ENCODE measurements around the gene POR.

Gene POR

GRCh38 chr7:75914655-75915415, at the start of gene POR:
TSS of gene POR (plus strand) at chr7:75915155. CDS start at chr7:75954002, 38,847 bp downstream.
- peak within 1 kb of the TSS; percentile 97 for H3K4me3 ChIP-seq (ENCODE audit: control insufficient read depth, low read depth, low read length)
- DNase-seq (ENCODE audit: low read depth): peak; percentile 76
- TF ChIP-seq, protein P1, sequence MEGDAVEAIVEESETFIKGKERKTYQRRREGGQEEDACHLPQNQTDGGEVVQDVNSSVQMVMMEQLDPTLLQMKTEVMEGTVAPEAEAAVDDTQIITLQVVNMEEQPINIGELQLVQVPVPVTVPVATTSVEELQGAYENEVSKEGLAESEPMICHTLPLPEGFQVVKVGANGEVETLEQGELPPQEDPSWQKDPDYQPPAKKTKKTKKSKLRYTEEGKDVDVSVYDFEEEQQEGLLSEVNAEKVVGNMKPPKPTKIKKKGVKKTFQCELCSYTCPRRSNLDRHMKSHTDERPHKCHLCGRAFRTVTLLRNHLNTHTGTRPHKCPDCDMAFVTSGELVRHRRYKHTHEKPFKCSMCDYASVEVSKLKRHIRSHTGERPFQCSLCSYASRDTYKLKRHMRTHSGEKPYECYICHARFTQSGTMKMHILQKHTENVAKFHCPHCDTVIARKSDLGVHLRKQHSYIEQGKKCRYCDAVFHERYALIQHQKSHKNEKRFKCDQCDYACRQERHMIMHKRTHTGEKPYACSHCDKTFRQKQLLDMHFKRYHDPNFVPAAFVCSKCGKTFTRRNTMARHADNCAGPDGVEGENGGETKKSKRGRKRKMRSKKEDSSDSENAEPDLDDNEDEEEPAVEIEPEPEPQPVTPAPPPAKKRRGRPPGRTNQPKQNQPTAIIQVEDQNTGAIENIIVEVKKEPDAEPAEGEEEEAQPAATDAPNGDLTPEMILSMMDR (IDR thresholded peaks at IDR 0.05; ENCODE audit: control insufficient read depth, insufficient read depth, low read depth, low read length, missing control alignments): no peak

DNA sequence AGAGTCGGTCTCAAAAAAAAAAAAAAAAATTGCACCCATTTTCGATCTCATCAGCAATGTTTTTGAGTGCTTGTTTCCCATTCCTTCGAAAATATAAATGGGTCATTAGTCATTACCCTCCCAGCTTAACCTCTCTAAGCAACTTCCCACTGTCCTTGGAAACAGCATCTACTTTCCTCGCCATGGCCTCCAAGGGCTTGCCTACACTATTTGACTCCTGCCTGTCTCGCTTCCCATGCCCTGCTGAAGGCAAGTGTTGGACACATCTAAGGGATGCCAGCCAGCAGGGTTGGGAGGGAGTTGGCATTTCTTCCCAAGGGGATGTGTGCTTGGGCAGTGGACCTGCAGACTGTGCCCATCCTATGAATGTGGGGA, 48.9 kb upstream of the POR start:
- no peak overlapping the region for H3K4me3 ChIP-seq (ENCODE audit: control insufficient read depth, low read depth, low read length)
- DNase-seq (ENCODE audit: low read depth): no peak
- TF ChIP-seq, protein P1 (IDR thresholded peaks at IDR 0.05; ENCODE audit: control insufficient read depth, insufficient read depth, low read depth, low read length, missing control alignments): no peak

GRCh38 chr7:75866489-75867389, 48.2 kb upstream of the POR start:
- DNase-seq (ENCODE audit: low read depth): no peak
- H3K4me3 ChIP-seq (ENCODE audit: control insufficient read depth, low read depth, low read length): no peak overlapping the region
- TF ChIP-seq, protein P1 (IDR thresholded peaks at IDR 0.05; ENCODE audit: control insufficient read depth, insufficient read depth, low read depth, low read length, missing control alignments): peak; percentile 96

DNA sequence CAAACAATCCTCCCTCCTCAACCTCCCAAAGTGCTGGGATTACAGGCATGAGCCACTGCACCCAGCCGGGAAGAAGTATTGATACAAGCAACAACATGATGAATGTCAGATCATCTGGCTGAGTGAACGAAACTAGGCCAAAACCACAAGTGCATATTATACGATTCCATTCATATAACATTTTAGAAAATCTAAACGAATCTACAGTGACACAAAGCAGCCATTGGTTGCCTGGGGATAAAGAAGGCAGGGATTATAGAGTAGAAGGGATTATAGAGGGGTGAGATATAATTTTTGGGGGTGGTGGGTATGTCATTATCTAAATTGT, 47.6 kb upstream of the POR start:
- H3K4me3 ChIP-seq (ENCODE audit: control insufficient read depth, low read depth, low read length): no peak overlapping the region
- no peak for DNase-seq (ENCODE audit: low read depth)
- TF ChIP-seq, protein P1 (IDR thresholded peaks at IDR 0.05; ENCODE audit: control insufficient read depth, insufficient read depth, low read depth, low read length, missing control alignments): no peak

DNA sequence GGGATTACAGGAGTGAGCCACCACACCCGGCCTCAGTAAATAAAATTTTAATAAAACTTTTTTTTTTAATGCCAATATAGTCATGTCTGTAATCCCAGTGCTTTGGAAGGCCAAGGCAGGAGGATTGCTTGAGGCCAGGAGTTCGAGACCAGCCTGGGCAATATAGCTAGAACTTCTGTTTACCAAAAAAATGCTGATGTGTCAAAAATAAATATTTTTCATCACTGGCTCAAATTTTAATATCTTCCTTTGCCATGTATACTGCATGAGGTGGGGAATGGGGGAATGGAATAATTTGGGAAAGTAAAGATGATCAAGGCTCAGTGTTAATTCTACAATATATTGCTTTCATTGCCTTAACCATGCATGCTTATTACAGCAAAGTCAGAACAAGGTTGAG, 46.8 kb upstream of the POR start:
- TF ChIP-seq, protein P1 (IDR thresholded peaks at IDR 0.05; ENCODE audit: control insufficient read depth, insufficient read depth, low read depth, low read length, missing control alignments): no peak

GRCh38 chr7:75869776-75870379, 45.1 kb upstream of the POR start:
- DNase-seq (ENCODE audit: low read depth): no peak
- TF ChIP-seq, protein P1 (IDR thresholded peaks at IDR 0.05; ENCODE audit: control insufficient read depth, insufficient read depth, low read depth, low read length, missing control alignments): no peak
- no peak overlapping the region for H3K4me3 ChIP-seq (ENCODE audit: control insufficient read depth, low read depth, low read length)

More for the DNA sequence above, 46.8 kb upstream of the POR start:
- no peak overlapping the region for H3K4me3 ChIP-seq (ENCODE audit: control insufficient read depth, low read depth, low read length)
- DNase-seq (ENCODE audit: low read depth): no peak

Data from AG09309 (cell line).